Glutamatergic neuron (in vitro differentiated cells): ENCODE measurements around the gene GOLIM4. TPM values are rescaled to one million over a fixed set of nuclear protein-coding genes. Genes with fewer than 3 reads are reported as not detected.

ENCODE experiments used
- DNase-seq: peaks from one replicate; pipeline ENCODE4 v3.0.0; 2022
- H3K27ac Mint-ChIP-seq: one replicate; pipeline ENCODE4 v1.8.0; 2020; ENCODE audit warnings: mild to moderate bottlenecking, mixed read lengths, inconsistent platforms; ENCODE audit not compliant: unreplicated experiment
- H3K27me3 Mint-ChIP-seq: one replicate; pipeline ENCODE4 v1.8.0; 2020; ENCODE audit warnings: mild to moderate bottlenecking, moderate library complexity, mixed read lengths, inconsistent platforms; ENCODE audit not compliant: unreplicated experiment
- H3K36me3 Mint-ChIP-seq: one replicate; pipeline ENCODE4 v1.8.0; 2020; ENCODE audit warnings: mild to moderate bottlenecking, mixed read lengths, inconsistent platforms; ENCODE audit not compliant: unreplicated experiment
- H3K4me1 Mint-ChIP-seq: one replicate; pipeline ENCODE4 v1.8.0; 2020; ENCODE audit warnings: mild to moderate bottlenecking, low read depth, mixed read lengths, inconsistent platforms; ENCODE audit not compliant: unreplicated experiment
- H3K4me3 Mint-ChIP-seq: one replicate; pipeline ENCODE4 v1.8.0; 2020; ENCODE audit warnings: mild to moderate bottlenecking, mixed read lengths, inconsistent platforms; ENCODE audit not compliant: unreplicated experiment
- H3K9me3 Mint-ChIP-seq: one replicate; pipeline ENCODE4 v1.8.0; 2020; ENCODE audit warnings: mild to moderate bottlenecking, moderate library complexity, mixed read lengths, inconsistent platforms; ENCODE audit not compliant: unreplicated experiment
- total RNA-seq: library from RNA; stranded (reverse); fragmentation: NEBNext Ultra II Directional; extraction: Animal tissue kit (Norgen Biotek cat#: 25700); gene quantifications from one replicate; pipeline ENCODE4 v1.2.1, GENCODE V29; 2021; ENCODE audit not compliant: unreplicated experiment
- TF ChIP-seq, protein P1 (sequence below): fragments of 200-600 bp; sonication (generic); IDR thresholded peaks from one replicate; pipeline ENCODE4 v1.5.0; 2021; ENCODE audit not compliant: partially characterized antibody, unreplicated experiment

The GOLIM4 gene
- total RNA-seq, 1 donor from 2014 or later = 31.7 TPM

DNA sequence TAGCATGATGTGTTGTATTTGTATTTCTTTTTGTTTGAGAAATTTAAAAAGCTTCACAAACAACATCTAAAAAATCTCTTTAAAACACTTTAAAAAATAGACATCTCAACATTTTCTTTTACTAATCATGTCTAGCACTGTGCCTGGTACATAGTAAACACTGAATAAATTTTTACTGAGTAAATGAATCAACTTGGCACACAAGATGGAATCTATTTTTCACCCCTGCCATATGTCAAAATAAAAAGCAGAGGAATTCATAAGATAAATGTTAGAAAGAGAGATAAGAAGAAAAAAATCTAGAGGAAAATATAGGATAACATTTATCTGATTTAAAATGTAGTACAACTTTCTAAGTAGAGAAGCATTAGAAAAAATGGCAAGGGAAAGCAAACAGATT, 8.6 kb upstream of the GOLIM4 start:
- Mint-ChIP-seq H3K27ac (no peak overlapping the region), H3K36me3 (no peaks in the 10 kb centered on the region), H3K27me3 (no peaks in the 10 kb centered on the region), H3K4me3 (no peak overlapping the region), H3K4me1 (no peaks in the 10 kb centered on the region), H3K9me3 (no peaks in the 10 kb centered on the region)
- no peak for DNase-seq
- TF ChIP-seq, protein P1, sequence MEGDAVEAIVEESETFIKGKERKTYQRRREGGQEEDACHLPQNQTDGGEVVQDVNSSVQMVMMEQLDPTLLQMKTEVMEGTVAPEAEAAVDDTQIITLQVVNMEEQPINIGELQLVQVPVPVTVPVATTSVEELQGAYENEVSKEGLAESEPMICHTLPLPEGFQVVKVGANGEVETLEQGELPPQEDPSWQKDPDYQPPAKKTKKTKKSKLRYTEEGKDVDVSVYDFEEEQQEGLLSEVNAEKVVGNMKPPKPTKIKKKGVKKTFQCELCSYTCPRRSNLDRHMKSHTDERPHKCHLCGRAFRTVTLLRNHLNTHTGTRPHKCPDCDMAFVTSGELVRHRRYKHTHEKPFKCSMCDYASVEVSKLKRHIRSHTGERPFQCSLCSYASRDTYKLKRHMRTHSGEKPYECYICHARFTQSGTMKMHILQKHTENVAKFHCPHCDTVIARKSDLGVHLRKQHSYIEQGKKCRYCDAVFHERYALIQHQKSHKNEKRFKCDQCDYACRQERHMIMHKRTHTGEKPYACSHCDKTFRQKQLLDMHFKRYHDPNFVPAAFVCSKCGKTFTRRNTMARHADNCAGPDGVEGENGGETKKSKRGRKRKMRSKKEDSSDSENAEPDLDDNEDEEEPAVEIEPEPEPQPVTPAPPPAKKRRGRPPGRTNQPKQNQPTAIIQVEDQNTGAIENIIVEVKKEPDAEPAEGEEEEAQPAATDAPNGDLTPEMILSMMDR = no peak

DNA sequence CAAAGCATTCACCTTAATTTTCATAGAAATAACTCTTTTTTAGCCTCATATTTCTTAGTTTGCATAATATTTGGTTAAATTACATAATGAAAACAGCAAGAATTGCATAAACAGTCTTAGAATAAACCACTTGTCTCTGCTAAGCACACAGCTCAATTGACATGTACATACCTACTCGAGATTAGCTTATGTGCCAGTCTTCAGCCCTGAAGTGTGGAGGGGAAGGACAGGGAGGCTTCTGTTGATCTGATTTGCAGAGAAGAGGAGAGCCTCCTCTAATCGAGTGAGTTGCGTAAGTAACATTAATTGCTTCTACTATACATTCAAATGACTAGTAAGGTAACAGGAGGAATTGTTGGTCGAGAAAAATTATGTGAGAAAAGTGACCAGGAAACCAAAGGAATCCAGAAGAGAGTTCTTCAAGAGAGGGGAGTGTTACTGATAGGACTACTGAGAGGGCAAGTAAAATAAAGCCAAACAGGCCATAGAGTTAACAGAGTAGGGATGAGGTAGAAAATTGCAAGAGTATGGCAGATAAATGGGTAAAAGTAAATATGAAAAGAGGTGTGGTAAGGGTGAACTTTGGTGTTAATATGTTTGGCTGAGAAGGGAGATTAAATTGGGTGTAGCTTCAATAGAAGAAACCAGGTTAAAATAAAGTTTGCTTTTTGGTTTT, 7.1 kb upstream of the GOLIM4 start:
- Mint-ChIP-seq H3K27me3 (no peaks in the 10 kb centered on the region), H3K36me3 (no peaks in the 10 kb centered on the region), H3K4me1 (no peaks in the 10 kb centered on the region), H3K4me3 (no peak overlapping the region), H3K27ac (no peak overlapping the region), H3K9me3 (no peaks in the 10 kb centered on the region)
- no peak for DNase-seq
- TF ChIP-seq, protein P1 = no peak

DNA sequence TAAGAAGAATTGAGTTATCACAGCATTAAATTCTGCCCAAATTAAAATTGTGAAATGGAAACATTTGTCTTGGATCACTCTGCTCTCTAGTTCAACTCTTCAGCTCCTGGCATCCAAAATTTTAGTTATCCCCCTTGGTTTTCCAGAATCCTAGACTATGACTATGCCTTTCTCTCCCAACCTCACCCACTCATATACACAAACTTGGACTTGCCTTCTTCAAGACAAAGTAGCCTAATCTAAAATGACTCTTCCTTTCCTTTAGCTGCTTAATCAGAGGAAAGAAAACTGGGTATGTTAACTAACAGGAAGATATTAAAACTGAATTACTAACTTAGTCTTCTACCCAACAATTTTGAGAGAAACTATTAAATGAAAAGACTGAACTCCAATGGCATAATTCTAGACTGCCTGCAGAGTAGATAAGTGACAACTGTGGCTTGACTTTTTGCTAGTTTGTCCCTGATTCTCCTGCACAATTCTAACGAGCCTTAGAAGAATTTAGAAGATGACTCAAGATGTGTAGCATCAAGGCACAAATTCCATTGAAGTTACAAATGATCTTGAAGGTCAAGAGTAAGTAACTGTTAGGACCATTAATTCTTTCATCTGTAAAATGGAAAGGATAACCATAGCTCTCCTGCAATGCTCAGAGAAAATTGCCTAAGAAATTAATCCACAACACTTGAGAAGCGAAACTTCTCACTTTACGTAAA, 5.2 kb upstream of the GOLIM4 start:
- no peak overlapping the region for H3K4me3 Mint-ChIP-seq
- TF ChIP-seq, protein P1 = no peak
- H3K4me1 Mint-ChIP-seq = no peaks in the 10 kb centered on the region
- no peak for DNase-seq
- H3K27me3 Mint-ChIP-seq = peaks cover 4% of the 10 kb centered on the region
- H3K27ac Mint-ChIP-seq = no peak overlapping the region
- H3K9me3 Mint-ChIP-seq = peaks cover 6% of the 10 kb centered on the region
- H3K36me3 Mint-ChIP-seq = no peaks in the 10 kb centered on the region

DNA sequence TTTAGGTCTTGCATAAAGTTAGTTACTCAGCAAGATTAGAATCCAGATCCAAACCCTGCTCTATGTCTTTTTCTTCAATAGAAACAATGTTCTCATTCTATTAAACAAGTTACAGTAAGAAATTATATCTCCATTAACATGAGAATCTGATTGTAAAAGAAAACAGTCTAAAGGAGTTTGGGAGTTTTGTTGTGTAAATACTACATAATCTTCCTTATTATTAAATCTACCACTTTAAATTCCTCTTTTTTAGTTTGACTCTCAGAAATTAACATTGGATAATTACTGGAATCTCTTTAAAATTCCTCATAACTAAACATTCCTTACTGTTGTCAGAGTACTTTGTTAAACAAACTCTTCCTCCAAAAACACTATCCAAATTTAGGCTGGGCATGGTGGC, 1.7 kb upstream of the GOLIM4 start:
- peaks cover 15% of the 10 kb centered on the region for H3K4me1 Mint-ChIP-seq
- no peak for DNase-seq

More for the DNA sequence above, 1.7 kb upstream of the GOLIM4 start:
- H3K4me3 Mint-ChIP-seq = no peak overlapping the region
- H3K36me3 Mint-ChIP-seq = no peaks in the 10 kb centered on the region
- no peak overlapping the region for H3K27ac Mint-ChIP-seq
- H3K27me3 Mint-ChIP-seq = peaks cover 6% of the 10 kb centered on the region
- TF ChIP-seq, protein P1 = no peak
- H3K9me3 Mint-ChIP-seq = peaks cover 12% of the 10 kb centered on the region
